Stimulated activated CD4-positive, alpha-beta T cell treated with anti-CD3 and anti-CD28 coated beads, Interleukin-1b, Interleukin-23, amount 100 ng/mL, for 48 hours (primary cell): Measurements from ENCODE around the gene PALM.

Experiments used
- DNase-seq: peaks from one replicate; pipeline ENCODE4 v3.0.0-alpha.2; 2020

Gene PALM

GRCh38 chr19:782878-783668 lies 74.3 kb downstream of the PALM start:
- no peak for DNase-seq

GRCh38 chr19:784541-784940 lies 75.8 kb downstream of the PALM start:
- DNase-seq, result no peak

GRCh38 chr19:787536-787935 lies 78.8 kb downstream of the PALM start:
- no peak for DNase-seq

- DNase-seq, result no peak
Observed at GRCh38 chr19:788686-788982, 79.9 kb downstream of the PALM start.

- no peak for DNase-seq
Observed at GRCh38 chr19:788983-789700, 80.4 kb downstream of the PALM start.

GRCh38 chr19:789701-790060 lies 80.9 kb downstream of the PALM start:
- no peak for DNase-seq

- no peak for DNase-seq
Observed at GRCh38 chr19:791007-791566, 82.4 kb downstream of the PALM start.

- no peak for DNase-seq
Observed at GRCh38 chr19:791567-792305, 83.0 kb downstream of the PALM start.

GRCh38 chr19:792306-792885 lies 83.7 kb downstream of the PALM start:
- DNase-seq, result no peak

- no peak for DNase-seq
Observed at GRCh38 chr19:793806-794205, 85.1 kb downstream of the PALM start.

GRCh38 chr19:795073-795611 lies 86.4 kb downstream of the PALM start:
- no peak for DNase-seq

- no peak for DNase-seq
Observed at GRCh38 chr19:795691-796581, 87.2 kb downstream of the PALM start.

- peak; percentile 100 for DNase-seq
Observed at GRCh38 chr19:796692-797527, 88.2 kb downstream of the PALM start, which contains the start of gene PTBP1. PTBP1 (plus strand) TSS chr19:797452; CDS start chr19:797498, 46 bp downstream.
